Spleen (tissue), 7 donors: Measurements from ENCODE around the gene HCAR2.

Experiments
- CTCF ChIP-seq, 11 experiments: fragments of 200-600 bp in 7 of 11; fragments of 450-650 bp in 4 of 11; sonication (generic) in 4 of 11; IDR thresholded peaks in 8 of 11; conservative IDR thresholded peaks in 3 of 11; 1 replicate in 7 of 11; 2 replicates in 4 of 11; pipeline versions ENCODE4 v1.4.0 to v1.8.0; 2016 to 2021; ENCODE audit warnings: antibody characterized with exemption in 11 of 11, inconsistent platforms in 4 of 11, mild to moderate bottlenecking in 1 of 11
- POLR2A ChIP-seq, 3 donors: fragments of 450-650 bp; IDR thresholded peaks; one replicate each; pipeline ENCODE4 v1.5.1; 2017; ENCODE audit warnings: antibody characterized with exemption in 3 of 3, mild to moderate bottlenecking in 1 of 3
- donor health status: DM: no; HTN: no; CAD: no; lungs with moderate emphysema.
- donor health status: DM: no; HTN: no; CAD: no.
- donor health status: DM: no; HTN: no; CAD: no.

GRCh38 chr12:122651520-122652224 lies 51.5 kb downstream of the HCAR2 start:
- TF ChIP-seq CTCF (IDR thresholded peaks at IDR 0.05 in 8 of 11, conservative IDR thresholded peaks at IDR 0.05 in 3 of 11), result no peak
- TF ChIP-seq POLR2A (IDR thresholded peaks at IDR 0.05), result no peak
